B cell (primary cell): ENCODE measurements around the gene PRKCH. TPM values are rescaled to one million over a fixed set of nuclear protein-coding genes. Genes with fewer than 3 reads are reported as not detected.
"Not testable (repeated sequence)": the region's sequence is repeated elsewhere in the genome, so short reads cannot be mapped to it uniquely, and the experiment has no call there.

ENCODE experiments used
- ATAC-seq: fragments of 200-7000 bp; cut with Tn5 transposase; one replicate; pipeline ENCODE4 v1.10.0; 2021; ENCODE audit warnings: low read depth, mild to moderate bottlenecking, moderate number of reproducible peaks, moderate library complexity
- CTCF ChIA-PET: fragments of 350-600 bp; sonication (Branson Sonifier 250); formaldehyde crosslinking; loops from one replicate; lab custom pipeline; 2021; ENCODE audit warnings: antibody characterized with exemption, inconsistent platforms; lab: Charles Lee
- POLR2A ChIA-PET: fragments of 350-600 bp; sonication (Branson Sonifier 250); formaldehyde crosslinking; loops from one replicate; lab custom pipeline; 2021; ENCODE audit warnings: antibody characterized with exemption; lab: Charles Lee
- DNase-seq: peaks from one replicate; pipeline ENCODE4 v3.0.0; 2013
- H2AFZ ChIP-seq: 2 replicates; pipeline ENCODE4 v1.6.1; 2012; ENCODE audit warnings: mild to moderate bottlenecking, low read depth, low read length; ENCODE audit not compliant: insufficient read depth, poor library complexity, severe bottlenecking
- H3K27ac ChIP-seq, 2 donors: 1 replicate in 1 of 2; 2 replicates in 1 of 2; pipeline ENCODE4 v1.5.1; 2012 to 2013; ENCODE audit warnings: low read length in 2 of 2, mild to moderate bottlenecking in 2 of 2, moderate library complexity in 1 of 2
- H3K27me3 ChIP-seq, 4 experiments: fragments of 200-600 bp in 1 of 4; sonication (generic) in 1 of 4; replicated peaks in 1 of 4; 1 replicate in 2 of 4; 2 replicates in 2 of 4; pipeline versions ENCODE4 v1.6.1 to v1.7.0; 2013 to 2016; ENCODE audit warnings: low read length in 3 of 4, mild to moderate bottlenecking in 2 of 4, mixed read lengths in 1 of 4, moderate library complexity in 1 of 4; ENCODE audit not compliant: insufficient read depth in 4 of 4, control insufficient read depth in 3 of 4; ENCODE audit errors: control extremely low read depth in 1 of 4
- H3K36me3 ChIP-seq, 2 experiments: replicated peaks in 1 of 2; 1 replicate in 1 of 2; 2 replicates in 1 of 2; pipeline versions ENCODE4 v1.6.1 to v1.7.1; 2013; ENCODE audit warnings: low read length in 1 of 2; ENCODE audit not compliant: insufficient read depth in 2 of 2, control insufficient read depth in 1 of 2; ENCODE audit errors: control extremely low read depth in 1 of 2, extremely low read depth in 1 of 2
- H3K4me1 ChIP-seq, 2 donors: fragments of 200-600 bp in 1 of 2; sonication (generic) in 1 of 2; 1 replicate in 1 of 2; 2 replicates in 1 of 2; pipeline versions ENCODE4 v1.5.1 to v1.6.1; 2013 to 2017; ENCODE audit warnings: low read length in 2 of 2; ENCODE audit not compliant: control insufficient read depth in 2 of 2, insufficient read depth in 2 of 2
- H3K4me2 ChIP-seq: replicated peaks from 2 replicates; pipeline ENCODE3; 2012; ENCODE audit warnings: mild to moderate bottlenecking, low read depth, low read length; ENCODE audit not compliant: poor library complexity, severe bottlenecking
- H3K4me3 ChIP-seq, 5 experiments: fragments of 200-600 bp in 1 of 5; sonication (generic) in 1 of 5; 1 replicate in 3 of 5; 2 replicates in 2 of 5; pipeline versions ENCODE4 v1.5.1 to v1.7.0; 2011 to 2016; ENCODE audit warnings: low read length in 4 of 5, mild to moderate bottlenecking in 4 of 5, low read depth in 2 of 5, control low read depth in 1 of 5, moderate library complexity in 1 of 5; ENCODE audit not compliant: insufficient read depth in 1 of 5; ENCODE audit errors: control extremely low read depth in 1 of 5, extremely low read depth in 1 of 5
- H3K79me2 ChIP-seq: fragments of 200-600 bp; sonication (generic); one replicate; pipeline ENCODE4 v1.6.0; 2016; ENCODE audit warnings: low read length; ENCODE audit not compliant: control insufficient read depth, insufficient read depth
- H3K9ac ChIP-seq: fragments of 200-600 bp; sonication (generic); 2 replicates; pipeline ENCODE4 v1.6.1; 2017; ENCODE audit warnings: mild to moderate bottlenecking, low read length, moderate library complexity
- H3K9me3 ChIP-seq, 3 donors: one replicate each; pipeline versions ENCODE4 v1.6.1 to v1.7.1; 2013; ENCODE audit warnings: low read length in 2 of 3; ENCODE audit not compliant: control insufficient read depth in 2 of 3, insufficient read depth in 1 of 3; ENCODE audit errors: control extremely low read depth in 1 of 3
- H4K20me1 ChIP-seq: 2 replicates; pipeline ENCODE4 v1.6.0; 2012; ENCODE audit warnings: mild to moderate bottlenecking, low read length; ENCODE audit not compliant: insufficient read depth, control insufficient read depth, poor library complexity, severe bottlenecking
- H3K27ac Mint-ChIP-seq: one replicate; pipeline ENCODE4 v1.8.0; 2021; ENCODE audit warnings: mixed read lengths
- H3K27me3 Mint-ChIP-seq: one replicate; pipeline ENCODE4 v1.8.0; 2021; ENCODE audit warnings: mixed read lengths
- H3K4me1 Mint-ChIP-seq: one replicate; pipeline ENCODE4 v1.8.0; 2021; ENCODE audit warnings: mixed read lengths
- H3K4me3 Mint-ChIP-seq: one replicate; pipeline ENCODE4 v1.8.0; 2021; ENCODE audit warnings: mixed read lengths
- H3K9me3 Mint-ChIP-seq: one replicate; pipeline ENCODE4 v1.8.0; 2022; ENCODE audit warnings: mixed read lengths; ENCODE audit not compliant: insufficient read depth
- CTCF ChIP-seq: fragments of 200-600 bp; IDR thresholded peaks from one replicate; pipeline ENCODE4 v1.8.0; 2022; ENCODE audit warnings: antibody characterized with exemption, mild to moderate bottlenecking
- EZH2 ChIP-seq: IDR thresholded peaks from 2 replicates; pipeline ENCODE4 v1.6.1; 2012; ENCODE audit warnings: borderline replicate concordance, low read depth, mild to moderate bottlenecking, moderate library complexity, low read length; ENCODE audit not compliant: insufficient read depth, poor library complexity, severe bottlenecking
- WGBS: methylation state at CpG from one replicate; pipeline ENCODE4 v1.1.5; 2013; ENCODE audit warnings: missing lambda C conversion rate; ENCODE audit not compliant: insufficient coverage; 5-methylcytosine and 5-hydroxymethylcytosine counted together
- intact Hi-C: fragments of 100-400 bp; cut with micrococcal nuclease; formaldehyde crosslinking; loops from one replicate; pipeline ENCODE4 v1.10.0; 2022
- polyA plus RNA-seq: library from polyadenylated mRNA; depleted of rRNA; stranded (reverse); fragments of >200 nt; gene quantifications from 2 replicates; pipeline ENCODE4 v1.2.3, GENCODE V29; 2012
- total RNA-seq, 2 donors: library from RNA; stranded (reverse); fragments of 120-200 nt in 1 of 2; gene quantifications; 1 replicate in 1 of 2; 2 replicates in 1 of 2; pipeline versions ENCODE4 v1.2.3 to v1.2.4, GENCODE V29; 2013 to 2022

Gene PRKCH
- total and polyA plus RNA-seq, 2 donors (not counting 1 experiment from before 2014, with no cell fraction given) = 2.0 to 5.0 TPM

GRCh38 chr14:61304688-61305087 is 16.7 kb upstream of the PRKCH start:
- H3K4me3 Mint-ChIP-seq = no peak overlapping the region
- DNase-seq (no peak), ATAC-seq (no peak)
- Histone ChIP-seq H3K4me3 (no peak overlapping the region), H3K27ac (no peak overlapping the region), H3K9me3 (peaks cover 1 to 11% (median 8%) of the 10 kb centered on the region in 3 donors), H2AFZ (no peak overlapping the region), H3K36me3 (no peaks in the 10 kb centered on the region), H4K20me1 (no peaks in the 10 kb centered on the region), H3K4me2 (no peak overlapping the region), H3K27me3 (no peaks in the 10 kb centered on the region), H3K79me2 (no peaks in the 10 kb centered on the region), H3K4me1 (no peaks in the 10 kb centered on the region), H3K9ac (no peak overlapping the region)
- H3K4me1 Mint-ChIP-seq = no peaks in the 10 kb centered on the region
- TF ChIP-seq CTCF = no peak
- TF ChIP-seq EZH2 = no peak
- ChIA-PET CTCF (interaction anchor here (0.8 kb wide), 1 partner anchor 10 kb away, joined by 3 read pairs; no protein-coding TSS in a partner anchor), POLR2A (no interaction called here)
- no peak overlapping the region for H3K27ac Mint-ChIP-seq
- H3K27me3 Mint-ChIP-seq = peaks cover 4% of the 10 kb centered on the region
- H3K9me3 Mint-ChIP-seq = peaks cover 10% of the 10 kb centered on the region
- intact Hi-C loops = no loop called here
- 88% methylated on average over 1 of the region's 2 CpGs for WGBS

GRCh38 chr14:61308198-61308597 is 13.2 kb upstream of the PRKCH start:
- no peaks in the 10 kb centered on the region for H3K36me3 ChIP-seq
- no peak for ATAC-seq
- Mint-ChIP-seq H3K4me1 (no peaks in the 10 kb centered on the region), H3K9me3 (peaks cover 15% of the 10 kb centered on the region), H3K27me3 (no peaks in the 10 kb centered on the region), H3K4me3 (no peak overlapping the region), H3K27ac (no peak overlapping the region)
- ChIA-PET POLR2A (no interaction called here), CTCF (interaction anchor here (1.2 kb wide), 1 partner anchor 16 kb away, joined by 4 read pairs; no protein-coding TSS in a partner anchor)
- H3K4me2 ChIP-seq = no peak overlapping the region
- peaks cover 2 to 23% (median 19%) of the 10 kb centered on the region in 3 donors for H3K9me3 ChIP-seq
- no CpG with 5 or more reads among the region's 3 CpGs for WGBS
- TF ChIP-seq CTCF = no peak
- TF ChIP-seq EZH2 = no peak
- no peak overlapping the region for H2AFZ ChIP-seq
- no peak overlapping the region for H3K4me3 ChIP-seq
- H3K79me2 ChIP-seq = no peaks in the 10 kb centered on the region
- no peak overlapping the region for H3K27ac ChIP-seq
- H3K9ac ChIP-seq = no peak overlapping the region
- H3K27me3 ChIP-seq = no peaks in the 10 kb centered on the region
- no peaks in the 10 kb centered on the region for H4K20me1 ChIP-seq
- no peak for DNase-seq
- H3K4me1 ChIP-seq = no peaks in the 10 kb centered on the region
- intact Hi-C loops = no loop called here

- H3K27me3 ChIP-seq, H2AFZ ChIP-seq, H3K27ac Mint-ChIP-seq, ATAC-seq, POLR2A ChIA-PET, H4K20me1 ChIP-seq, H3K27ac ChIP-seq, H3K27me3 Mint-ChIP-seq, intact Hi-C loops, H3K79me2 ChIP-seq, DNase-seq, H3K4me3 Mint-ChIP-seq, H3K4me3 ChIP-seq, H3K4me1 Mint-ChIP-seq, H3K4me2 ChIP-seq, H3K9ac ChIP-seq, H3K36me3 ChIP-seq, H3K4me1 ChIP-seq: not testable (repeated sequence)
- CTCF ChIA-PET = interaction anchor here (0.6 to 1.2 kb wide), 2 partner anchors 16 to 683 kb away, joined by 3 to 4 read pairs; no protein-coding TSS in a partner anchor
- peaks cover 17% of the 10 kb centered on the region for H3K9me3 Mint-ChIP-seq
- H3K9me3 ChIP-seq = peaks cover 2 to 23% (median 19%) of the 10 kb centered on the region in 3 donors
- WGBS = 50% methylated on average over 1 of the region's 4 CpGs
Measured at GRCh38 chr14:61308701-61309100, 12.7 kb upstream of the PRKCH start.
